Parathyroid adenoma (tissue), 2 donors: ENCODE data around the gene ZSWIM6.

Source experiments
- H2AFZ ChIP-seq: fragments of 300-600 bp; sonication (generic); one replicate; pipeline ENCODE4 v1.7.0; 2017; ENCODE audit warnings: antibody characterized with exemption, mild to moderate bottlenecking
- H3K27ac ChIP-seq: fragments of 300-600 bp; sonication (generic); one replicate; pipeline ENCODE4 v1.7.0; 2017
- H3K27me3 ChIP-seq: fragments of 300-600 bp; sonication (generic); one replicate; pipeline ENCODE4 v1.7.0; 2017; ENCODE audit warnings: low read length; ENCODE audit not compliant: control insufficient read depth, insufficient read depth
- H3K36me3 ChIP-seq: fragments of 300-600 bp; sonication (generic); one replicate; pipeline ENCODE4 v1.7.0; 2017; ENCODE audit warnings: low read length; ENCODE audit not compliant: control insufficient read depth, insufficient read depth
- H3K4me1 ChIP-seq: fragments of 300-600 bp; sonication (generic); one replicate; pipeline ENCODE4 v1.7.0; 2017; ENCODE audit warnings: control low read depth
- H3K4me2 ChIP-seq: fragments of 300-600 bp; sonication (generic); one replicate; pipeline ENCODE4 v1.7.0; 2017; ENCODE audit warnings: low read length
- H3K4me3 ChIP-seq: fragments of 300-600 bp; sonication (generic); one replicate; pipeline ENCODE4 v1.7.0; 2017; ENCODE audit warnings: low read depth, low read length
- H3K79me2 ChIP-seq: fragments of 300-600 bp; sonication (generic); one replicate; pipeline ENCODE4 v1.7.0; 2017; ENCODE audit warnings: control low read depth
- H3K9ac ChIP-seq: fragments of 300-600 bp; sonication (generic); one replicate; pipeline ENCODE4 v1.7.0; 2017; ENCODE audit warnings: mild to moderate bottlenecking
- H3K9me3 ChIP-seq: fragments of 300-600 bp; sonication (generic); one replicate; pipeline ENCODE4 v1.7.0; 2017; ENCODE audit warnings: low read length; ENCODE audit not compliant: control insufficient read depth
- TF ChIP-seq, protein P1 (sequence below): fragments of 300-600 bp; sonication (generic); IDR thresholded peaks from one replicate; pipeline ENCODE4 v1.7.0; 2017; ENCODE audit warnings: antibody characterized with exemption, mild to moderate bottlenecking
- donor health status: primary hyperparathyroidism.

ZSWIM6 gene

DNA sequence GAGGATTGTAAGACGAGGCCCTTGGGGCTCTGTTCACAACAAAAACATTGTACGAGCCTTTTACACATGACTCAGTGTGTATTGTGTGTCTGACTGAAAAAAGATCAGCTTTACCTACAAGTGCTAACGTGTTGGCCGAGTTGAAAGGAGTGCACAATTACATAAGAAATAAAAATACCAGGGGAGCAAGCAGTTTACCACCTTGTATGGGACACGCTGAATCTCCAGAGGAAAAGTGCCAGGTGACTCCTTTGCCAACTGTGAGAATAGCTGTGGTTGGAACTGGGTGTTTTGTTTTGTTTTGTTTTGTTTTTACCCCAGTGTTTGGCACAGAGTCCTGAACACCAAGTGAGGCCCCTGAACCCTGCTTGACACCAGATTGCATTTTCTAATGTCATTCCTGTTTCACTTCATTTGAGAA is 32.8 kb upstream of the ZSWIM6 start:
- Histone ChIP-seq H3K4me1 (no peaks in the 10 kb centered on the region), H3K27ac (no peak overlapping the region), H2AFZ (no peak overlapping the region), H3K9me3 (no peaks in the 10 kb centered on the region), H3K79me2 (no peaks in the 10 kb centered on the region), H3K27me3 (no peaks in the 10 kb centered on the region), H3K4me3 (no peak overlapping the region), H3K36me3 (no peaks in the 10 kb centered on the region), H3K4me2 (no peak overlapping the region), H3K9ac (no peak overlapping the region)
- TF ChIP-seq, protein P1, sequence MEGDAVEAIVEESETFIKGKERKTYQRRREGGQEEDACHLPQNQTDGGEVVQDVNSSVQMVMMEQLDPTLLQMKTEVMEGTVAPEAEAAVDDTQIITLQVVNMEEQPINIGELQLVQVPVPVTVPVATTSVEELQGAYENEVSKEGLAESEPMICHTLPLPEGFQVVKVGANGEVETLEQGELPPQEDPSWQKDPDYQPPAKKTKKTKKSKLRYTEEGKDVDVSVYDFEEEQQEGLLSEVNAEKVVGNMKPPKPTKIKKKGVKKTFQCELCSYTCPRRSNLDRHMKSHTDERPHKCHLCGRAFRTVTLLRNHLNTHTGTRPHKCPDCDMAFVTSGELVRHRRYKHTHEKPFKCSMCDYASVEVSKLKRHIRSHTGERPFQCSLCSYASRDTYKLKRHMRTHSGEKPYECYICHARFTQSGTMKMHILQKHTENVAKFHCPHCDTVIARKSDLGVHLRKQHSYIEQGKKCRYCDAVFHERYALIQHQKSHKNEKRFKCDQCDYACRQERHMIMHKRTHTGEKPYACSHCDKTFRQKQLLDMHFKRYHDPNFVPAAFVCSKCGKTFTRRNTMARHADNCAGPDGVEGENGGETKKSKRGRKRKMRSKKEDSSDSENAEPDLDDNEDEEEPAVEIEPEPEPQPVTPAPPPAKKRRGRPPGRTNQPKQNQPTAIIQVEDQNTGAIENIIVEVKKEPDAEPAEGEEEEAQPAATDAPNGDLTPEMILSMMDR = no peak

DNA sequence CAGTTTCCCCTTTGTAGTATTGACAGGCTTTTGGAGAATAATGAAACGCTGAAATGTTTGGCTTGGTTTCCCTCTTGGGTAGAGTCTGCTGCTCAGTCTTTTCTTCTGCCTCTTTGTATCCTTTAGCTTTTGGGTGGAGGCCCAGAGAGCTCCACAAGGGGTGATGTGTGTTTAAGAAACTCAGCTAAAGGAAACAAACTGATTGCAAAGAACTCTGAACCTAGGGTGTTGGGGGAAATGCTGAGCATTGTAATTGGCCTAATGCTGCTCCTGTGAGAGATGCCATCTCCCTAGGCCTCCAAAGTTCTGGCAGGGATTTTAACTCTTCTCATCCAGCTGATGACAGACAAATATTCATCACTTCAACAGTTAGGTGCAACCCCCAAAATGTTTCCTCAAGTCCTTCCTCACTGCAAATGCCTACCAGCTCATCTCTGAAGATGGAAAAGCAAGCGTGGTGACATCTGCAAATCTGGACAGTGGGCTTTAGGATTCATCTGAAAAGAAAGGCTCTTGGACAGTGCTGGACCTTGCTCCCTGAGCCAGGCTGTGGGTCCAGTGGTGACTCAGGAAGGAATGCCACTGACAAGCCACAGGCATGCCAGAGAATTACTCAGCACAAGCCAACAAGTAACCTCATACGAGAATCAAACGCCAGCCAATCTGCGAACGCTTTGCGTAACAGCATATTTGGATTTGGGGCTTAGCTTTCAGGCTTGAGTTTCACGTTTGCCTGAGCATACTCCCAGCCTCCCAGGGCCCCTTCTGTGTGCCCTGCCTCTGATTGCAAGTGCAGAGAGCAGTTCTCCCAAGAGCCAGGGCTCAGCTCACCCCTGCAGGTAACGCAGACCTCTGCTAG is 30.5 kb upstream of the ZSWIM6 start:
- TF ChIP-seq, protein P1 = no peak
- H3K36me3 ChIP-seq = no peaks in the 10 kb centered on the region
- H3K4me3 ChIP-seq = no peak overlapping the region
- H3K4me1 ChIP-seq = peaks cover under 1% of the 10 kb centered on the region
- no peak overlapping the region for H3K9ac ChIP-seq
- H3K79me2 ChIP-seq = no peaks in the 10 kb centered on the region
- H3K27me3 ChIP-seq = no peaks in the 10 kb centered on the region
- H3K27ac ChIP-seq = no peak overlapping the region
- no peak overlapping the region for H2AFZ ChIP-seq
- no peaks in the 10 kb centered on the region for H3K9me3 ChIP-seq
- no peak overlapping the region for H3K4me2 ChIP-seq

DNA sequence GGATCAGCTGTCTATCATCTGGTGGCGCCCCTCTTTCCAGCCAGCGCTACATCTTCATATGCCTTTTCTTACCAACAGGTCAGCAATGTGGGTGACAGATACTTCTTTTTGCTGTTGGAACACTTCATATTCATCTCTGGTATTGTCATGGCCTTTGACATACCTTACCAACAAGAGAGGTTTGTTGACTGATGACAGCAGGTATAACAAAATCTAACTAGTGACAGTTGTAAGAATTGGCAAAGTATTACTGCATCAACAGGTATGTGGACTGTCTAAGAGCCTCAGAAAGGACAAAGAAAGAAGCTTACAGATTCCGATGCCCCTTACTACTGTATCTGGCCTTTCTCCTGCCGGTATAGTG is 29.9 kb upstream of the ZSWIM6 start:
- TF ChIP-seq, protein P1 = no peak
- H3K36me3 ChIP-seq = no peaks in the 10 kb centered on the region
- H3K27ac ChIP-seq = no peak overlapping the region
- H3K4me1 ChIP-seq = peaks cover 7% of the 10 kb centered on the region
- H3K27me3 ChIP-seq = no peaks in the 10 kb centered on the region
- H3K4me3 ChIP-seq = no peak overlapping the region
- no peak overlapping the region for H3K9ac ChIP-seq
- H3K79me2 ChIP-seq = no peaks in the 10 kb centered on the region
- H3K9me3 ChIP-seq = no peaks in the 10 kb centered on the region
- no peak overlapping the region for H3K4me2 ChIP-seq
- H2AFZ ChIP-seq = no peak overlapping the region

DNA sequence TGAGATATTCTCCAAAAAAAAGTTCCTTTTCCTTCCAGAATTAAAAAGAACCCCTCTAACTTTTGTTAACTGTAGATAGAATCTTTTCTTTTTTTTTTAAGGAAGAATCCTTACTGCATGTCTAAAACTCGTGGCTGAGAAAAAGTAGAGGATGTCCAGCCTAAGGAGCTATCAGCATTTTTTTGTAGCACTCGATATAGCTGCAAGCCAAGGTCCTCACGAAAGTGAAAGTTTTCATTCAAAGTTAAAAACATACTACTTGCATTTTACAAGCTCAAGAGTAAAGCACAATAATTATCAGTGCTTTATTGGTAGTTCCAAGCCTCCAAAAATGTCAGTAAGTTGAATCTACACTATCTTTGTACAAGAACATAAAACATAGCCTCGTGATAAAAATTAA is 28.7 kb upstream of the ZSWIM6 start:
- Histone ChIP-seq H3K4me1 (peaks cover 16% of the 10 kb centered on the region), H3K27ac (no peak overlapping the region), H3K4me3 (no peak overlapping the region)

More for the DNA sequence above, 28.7 kb upstream of the ZSWIM6 start:
- H3K79me2 ChIP-seq = no peaks in the 10 kb centered on the region
- H3K9ac ChIP-seq = no peak overlapping the region
- no peaks in the 10 kb centered on the region for H3K27me3 ChIP-seq
- H3K9me3 ChIP-seq = no peaks in the 10 kb centered on the region
- peak overlapping the region; percentile 14 for H2AFZ ChIP-seq
- H3K4me2 ChIP-seq = no peak overlapping the region
- H3K36me3 ChIP-seq = no peaks in the 10 kb centered on the region
- TF ChIP-seq, protein P1 = no peak
